Gastroesophageal sphincter (tissue), 3 donors: ENCODE results near the gene PLA2G4B.

Experiments used
- POLR2A ChIP-seq, 2 donors: fragments of 450-650 bp; IDR thresholded peaks; one replicate each; pipeline ENCODE4 v1.6.1; 2017; ENCODE audit warnings: antibody characterized with exemption in 2 of 2, mild to moderate bottlenecking in 2 of 2, moderate library complexity in 1 of 2
- POLR2AphosphoS5 ChIP-seq: sonication (generic); formaldehyde crosslinking; IDR thresholded peaks from one replicate; pipeline ENCODE4 v1.6.1; 2017; ENCODE audit warnings: antibody characterized with exemption
- TF ChIP-seq, protein P1 (sequence below), 4 experiments: fragments of 200-600 bp in 2 of 4; fragments of 450-650 bp in 2 of 4; sonication (generic) in 1 of 4; IDR thresholded peaks; one replicate each; pipeline ENCODE4 v1.5.1; 2017 to 2019; ENCODE audit warnings: antibody characterized with exemption in 4 of 4, mild to moderate bottlenecking in 2 of 4, moderate library complexity in 2 of 4

DNA sequence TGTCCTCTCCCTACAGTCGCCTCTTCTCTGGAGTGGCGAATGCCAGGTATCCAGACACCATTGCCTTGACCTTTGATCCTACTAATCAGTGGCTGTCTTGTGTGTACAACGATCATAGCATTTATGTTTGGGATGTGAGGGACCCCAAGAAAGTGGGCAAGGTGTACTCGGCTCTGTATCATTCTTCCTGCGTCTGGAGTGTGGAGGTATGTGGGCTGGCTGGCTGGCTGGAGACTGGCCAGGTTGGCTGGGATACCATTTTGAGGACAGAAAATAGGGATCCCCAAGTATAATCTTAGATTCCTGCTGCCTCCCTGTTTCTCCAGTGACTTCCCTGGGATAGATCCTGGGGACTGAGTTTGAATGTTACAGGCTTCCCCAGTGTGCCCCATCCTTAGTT is 24.1 kb upstream of the PLA2G4B start:
- TF ChIP-seq, protein P1, sequence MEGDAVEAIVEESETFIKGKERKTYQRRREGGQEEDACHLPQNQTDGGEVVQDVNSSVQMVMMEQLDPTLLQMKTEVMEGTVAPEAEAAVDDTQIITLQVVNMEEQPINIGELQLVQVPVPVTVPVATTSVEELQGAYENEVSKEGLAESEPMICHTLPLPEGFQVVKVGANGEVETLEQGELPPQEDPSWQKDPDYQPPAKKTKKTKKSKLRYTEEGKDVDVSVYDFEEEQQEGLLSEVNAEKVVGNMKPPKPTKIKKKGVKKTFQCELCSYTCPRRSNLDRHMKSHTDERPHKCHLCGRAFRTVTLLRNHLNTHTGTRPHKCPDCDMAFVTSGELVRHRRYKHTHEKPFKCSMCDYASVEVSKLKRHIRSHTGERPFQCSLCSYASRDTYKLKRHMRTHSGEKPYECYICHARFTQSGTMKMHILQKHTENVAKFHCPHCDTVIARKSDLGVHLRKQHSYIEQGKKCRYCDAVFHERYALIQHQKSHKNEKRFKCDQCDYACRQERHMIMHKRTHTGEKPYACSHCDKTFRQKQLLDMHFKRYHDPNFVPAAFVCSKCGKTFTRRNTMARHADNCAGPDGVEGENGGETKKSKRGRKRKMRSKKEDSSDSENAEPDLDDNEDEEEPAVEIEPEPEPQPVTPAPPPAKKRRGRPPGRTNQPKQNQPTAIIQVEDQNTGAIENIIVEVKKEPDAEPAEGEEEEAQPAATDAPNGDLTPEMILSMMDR (IDR thresholded peaks at IDR 0.05), result no peak
- TF ChIP-seq POLR2AphosphoS5 (no peak), POLR2A (IDR thresholded peaks at IDR 0.05) (no peak)
